Karpas-422 (cell line): Measurements from ENCODE around the gene NTS. TPM values are rescaled to one million over a fixed set of nuclear protein-coding genes. Genes with fewer than 3 reads are reported as not detected.

Experiments
- DNase-seq: peaks from one replicate; pipeline ENCODE4 v3.0.0-alpha.2; 2015
- H2AFZ ChIP-seq: fragments of 200-600 bp; sonication (generic); 2 replicates; pipeline ENCODE4 v1.6.1; 2014; ENCODE audit warnings: antibody characterized with exemption, low read length, mixed read lengths
- H3K27ac ChIP-seq: fragments of 200-600 bp; sonication (generic); 2 replicates; pipeline ENCODE4 v1.5.1; 2014; ENCODE audit warnings: mild to moderate bottlenecking, low read length, moderate library complexity
- H3K27me3 ChIP-seq: fragments of 200-600 bp; sonication (generic); 2 replicates; pipeline ENCODE4 v1.6.1; 2014; ENCODE audit warnings: low read length, mixed read lengths
- H3K36me3 ChIP-seq: fragments of 200-600 bp; sonication (generic); 2 replicates; pipeline ENCODE4 v1.6.1; 2014; ENCODE audit warnings: low read length, mixed read lengths; ENCODE audit not compliant: insufficient read depth
- H3K4me1 ChIP-seq: fragments of 200-600 bp; sonication (generic); 2 replicates; pipeline ENCODE4 v1.6.1; 2014; ENCODE audit warnings: mild to moderate bottlenecking, low read length, mixed read lengths
- H3K4me2 ChIP-seq: fragments of 200-600 bp; sonication (generic); 2 replicates; pipeline ENCODE4 v1.6.1; 2014; ENCODE audit warnings: low read length, low read depth, mild to moderate bottlenecking; ENCODE audit not compliant: poor library complexity, severe bottlenecking
- H3K4me3 ChIP-seq: fragments of 200-600 bp; sonication (generic); 2 replicates; pipeline ENCODE4 v1.5.1; 2014; ENCODE audit warnings: mild to moderate bottlenecking, antibody characterized with exemption, low read length, mixed read lengths
- H3K79me2 ChIP-seq: fragments of 200-600 bp; sonication (generic); 2 replicates; pipeline ENCODE4 v1.6.1; 2014; ENCODE audit warnings: mild to moderate bottlenecking, low read length, mixed read lengths
- H3K9ac ChIP-seq: fragments of 200-600 bp; sonication (generic); 2 replicates; pipeline ENCODE4 v1.6.0; 2014; ENCODE audit warnings: low read length
- H3K9me2 ChIP-seq: fragments of 200-600 bp; sonication (generic), shearing (Covaris generic); replicated peaks from 2 replicates; pipeline ENCODE4 v1.6.0; 2014; ENCODE audit warnings: mild to moderate bottlenecking, low read length, moderate library complexity; ENCODE audit not compliant: insufficient read depth
- H3K9me3 ChIP-seq: fragments of 300-700, 200-600 bp; sonication (generic); 2 replicates; pipeline ENCODE4 v1.6.1; 2014; ENCODE audit warnings: low read length, mixed read lengths
- H4K20me1 ChIP-seq: fragments of 200-600 bp; sonication (generic); 2 replicates; pipeline ENCODE4 v1.6.1; 2014; ENCODE audit warnings: mild to moderate bottlenecking, antibody characterized with exemption, low read length, low read depth; ENCODE audit not compliant: insufficient read depth
- total RNA-seq: library from RNA; depleted of rRNA; stranded (reverse); fragments of >200 nt; shearing (Covaris generic); gene quantifications from 2 replicates; pipeline ENCODE4 v1.2.3, GENCODE V29; 2014; ENCODE audit warnings: low replicate concordance; rRNA removed

Gene NTS, protein sequence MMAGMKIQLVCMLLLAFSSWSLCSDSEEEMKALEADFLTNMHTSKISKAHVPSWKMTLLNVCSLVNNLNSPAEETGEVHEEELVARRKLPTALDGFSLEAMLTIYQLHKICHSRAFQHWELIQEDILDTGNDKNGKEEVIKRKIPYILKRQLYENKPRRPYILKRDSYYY
- not detected in 2 replicates for total RNA-seq

DNA sequence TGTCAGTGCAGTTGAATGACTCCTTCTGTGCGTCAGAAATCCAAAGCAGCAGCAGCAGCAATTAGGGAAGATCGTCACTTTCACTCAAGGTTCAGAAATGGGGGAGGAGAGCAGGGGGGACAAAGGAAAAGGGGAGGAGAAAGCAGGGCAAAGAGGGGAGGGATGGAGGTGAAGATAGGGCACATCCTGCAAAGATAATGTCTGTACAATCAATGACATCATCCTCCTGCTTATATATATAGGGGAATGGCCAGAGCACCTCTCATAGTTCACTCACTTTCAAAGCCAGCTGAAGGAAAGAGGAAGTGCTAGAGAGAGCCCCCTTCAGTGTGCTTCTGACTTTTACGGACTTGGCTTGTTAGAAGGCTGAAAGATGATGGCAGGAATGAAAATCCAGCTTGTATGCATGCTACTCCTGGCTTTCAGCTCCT lies at the start of gene NTS:
TSS of gene NTS (plus strand) at position 265 of the 431 bp plus-strand sequence. CDS start at position 374, 109 bp downstream.
- H3K4me3 ChIP-seq: no peak within 1 kb of the TSS
- peak; percentile 62 for DNase-seq
- H2AFZ ChIP-seq: no peak within 1 kb of the TSS
- no peaks in the 10 kb centered on the region for H4K20me1 ChIP-seq
- no peaks in the 10 kb centered on the region for H3K27me3 ChIP-seq
- H3K36me3 ChIP-seq: no peaks in the 10 kb centered on the region
- no peak within 1 kb of the TSS for H3K4me2 ChIP-seq
- no peak within 1 kb of the TSS for H3K27ac ChIP-seq
- no peaks in the 10 kb centered on the region for H3K4me1 ChIP-seq
- no peaks in the 10 kb centered on the region for H3K9me2 ChIP-seq
- H3K9me3 ChIP-seq: no peaks in the 10 kb centered on the region
- no peaks in the 10 kb centered on the region for H3K79me2 ChIP-seq
- no peak within 1 kb of the TSS for H3K9ac ChIP-seq

DNA sequence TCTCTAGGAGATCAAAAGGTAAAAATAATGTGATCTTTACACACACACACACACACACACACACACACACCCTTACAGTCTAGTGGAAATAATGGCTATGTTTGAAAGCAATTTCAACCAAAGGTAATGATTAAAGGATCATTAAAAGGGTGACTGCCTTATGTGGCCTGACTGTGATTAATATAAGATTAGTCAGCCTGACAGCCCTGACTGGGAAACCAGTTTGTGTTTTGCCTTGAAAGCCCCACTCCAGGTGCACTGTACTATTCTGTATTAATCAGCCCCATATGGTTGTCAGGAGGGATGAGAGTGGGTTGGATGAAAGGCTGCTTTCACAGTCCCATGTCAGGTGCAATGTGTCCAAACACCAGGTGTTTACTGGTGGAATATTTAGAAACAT lies 48.3 kb upstream of the NTS start:
- H2AFZ ChIP-seq: no peak overlapping the region
- H3K4me1 ChIP-seq: no peaks in the 10 kb centered on the region
- H3K27ac ChIP-seq: no peak overlapping the region
- no peak overlapping the region for H3K4me2 ChIP-seq
- no peaks in the 10 kb centered on the region for H3K79me2 ChIP-seq
- H3K27me3 ChIP-seq: no peaks in the 10 kb centered on the region
- H3K9ac ChIP-seq: no peak overlapping the region
- no peak for DNase-seq
- no peak overlapping the region for H3K4me3 ChIP-seq
- no peaks in the 10 kb centered on the region for H3K36me3 ChIP-seq
- no peaks in the 10 kb centered on the region for H3K9me2 ChIP-seq
- no peaks in the 10 kb centered on the region for H3K9me3 ChIP-seq
- H4K20me1 ChIP-seq: no peaks in the 10 kb centered on the region

DNA sequence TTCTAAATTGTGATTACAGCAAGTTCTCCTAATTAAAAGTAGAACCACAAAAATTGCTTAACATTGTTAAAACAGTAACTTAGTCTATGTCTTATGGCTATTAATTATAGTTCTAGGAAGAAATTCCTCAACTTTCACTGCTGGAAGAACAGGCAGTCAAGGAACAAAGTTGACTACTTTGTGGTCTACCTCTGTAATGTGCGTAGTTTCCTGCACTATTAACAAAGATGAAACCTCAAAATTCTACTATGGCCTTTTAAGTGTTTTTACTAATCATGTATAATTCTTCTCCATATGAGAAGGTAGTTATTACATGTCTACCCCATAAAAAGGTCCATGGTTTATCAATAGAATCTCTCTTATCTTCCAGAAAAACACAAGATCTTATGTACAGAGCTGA lies 45.5 kb upstream of the NTS start:
- Histone ChIP-seq H3K4me3 (no peak overlapping the region), H3K9me2 (0 out of 2 replicates have a peak, but pooled peaks cover 3% of the 10 kb centered on the region), H2AFZ (no peak overlapping the region), H4K20me1 (no peaks in the 10 kb centered on the region), H3K4me1 (no peaks in the 10 kb centered on the region), H3K79me2 (no peaks in the 10 kb centered on the region), H3K9ac (no peak overlapping the region), H3K36me3 (no peaks in the 10 kb centered on the region), H3K9me3 (peaks cover 2% of the 10 kb centered on the region; the same call in 1 of the 2 replicates), H3K4me2 (no peak overlapping the region), H3K27ac (no peak overlapping the region), H3K27me3 (no peaks in the 10 kb centered on the region)
- no peak for DNase-seq

DNA sequence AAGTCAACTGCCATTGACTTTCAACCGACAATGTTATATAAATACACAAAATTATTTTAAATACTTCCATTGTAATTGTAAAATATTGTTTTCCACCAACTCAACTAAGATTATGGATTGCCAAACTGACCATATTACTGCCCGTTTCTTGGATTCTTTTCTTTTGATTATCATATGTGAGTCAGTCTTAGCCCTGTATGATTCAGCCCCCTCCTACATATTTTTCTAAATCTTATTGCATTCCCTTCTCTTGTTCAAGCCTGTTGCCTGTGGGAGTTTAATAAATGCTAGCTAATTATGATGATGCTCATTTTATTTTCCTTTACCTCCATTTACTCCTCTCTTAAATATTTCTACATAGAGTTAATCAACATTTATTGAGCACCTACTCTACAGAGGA lies 44.7 kb upstream of the NTS start:
- DNase-seq: no peak
- peaks cover 2% of the 10 kb centered on the region; the same call in 1 of the 2 replicates for H3K9me3 ChIP-seq
- H3K79me2 ChIP-seq: no peaks in the 10 kb centered on the region
- H3K4me2 ChIP-seq: no peak overlapping the region
- H3K27ac ChIP-seq: no peak overlapping the region
- 0 out of 2 replicates have a peak, but pooled peaks cover 3% of the 10 kb centered on the region for H3K9me2 ChIP-seq
- no peak overlapping the region for H2AFZ ChIP-seq
- no peaks in the 10 kb centered on the region for H3K27me3 ChIP-seq
- H3K36me3 ChIP-seq: no peaks in the 10 kb centered on the region
- H3K4me3 ChIP-seq: no peak overlapping the region
- H4K20me1 ChIP-seq: no peaks in the 10 kb centered on the region
- no peak overlapping the region for H3K9ac ChIP-seq
- no peaks in the 10 kb centered on the region for H3K4me1 ChIP-seq

DNA sequence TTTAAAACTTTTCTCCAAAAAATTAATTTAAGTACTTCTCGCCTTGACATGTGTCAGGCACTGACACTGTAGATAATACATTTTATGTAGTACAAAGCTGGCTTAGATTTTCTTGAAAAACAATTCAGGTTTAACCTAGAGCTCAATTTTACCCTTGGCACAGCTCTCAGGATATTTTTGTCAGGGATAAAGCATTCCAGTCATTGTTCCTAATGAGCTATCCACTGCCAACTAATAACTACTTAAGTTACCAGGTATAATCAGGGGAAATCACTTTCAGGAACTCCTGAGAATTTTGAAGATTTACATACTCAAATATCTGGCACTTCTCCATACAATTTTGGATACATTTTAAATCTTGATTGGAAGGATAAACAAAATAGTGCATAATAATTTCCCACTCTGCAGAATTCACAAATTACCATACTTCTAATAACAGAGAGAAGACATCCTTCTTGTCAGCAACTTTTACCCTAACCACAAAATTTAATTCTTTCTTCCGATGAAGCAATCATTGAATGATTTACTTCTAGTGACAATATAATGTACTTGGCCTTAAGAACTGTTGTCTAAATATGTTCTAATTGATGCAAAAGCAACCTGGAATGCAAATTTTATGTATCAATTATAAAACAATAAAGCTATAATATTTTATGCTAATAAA lies 42.6 kb upstream of the NTS start:
- Histone ChIP-seq H2AFZ (no peak overlapping the region), H3K27me3 (no peaks in the 10 kb centered on the region), H3K79me2 (no peaks in the 10 kb centered on the region), H3K36me3 (no peaks in the 10 kb centered on the region), H3K4me3 (no peak overlapping the region), H3K27ac (no peak overlapping the region), H3K9me2 (0 out of 2 replicates have a peak, but pooled peaks cover 3% of the 10 kb centered on the region), H3K4me2 (no peak overlapping the region), H4K20me1 (no peaks in the 10 kb centered on the region), H3K4me1 (no peaks in the 10 kb centered on the region), H3K9me3 (peaks cover 2% of the 10 kb centered on the region; the same call in 1 of the 2 replicates), H3K9ac (no peak overlapping the region)
- no peak for DNase-seq

DNA sequence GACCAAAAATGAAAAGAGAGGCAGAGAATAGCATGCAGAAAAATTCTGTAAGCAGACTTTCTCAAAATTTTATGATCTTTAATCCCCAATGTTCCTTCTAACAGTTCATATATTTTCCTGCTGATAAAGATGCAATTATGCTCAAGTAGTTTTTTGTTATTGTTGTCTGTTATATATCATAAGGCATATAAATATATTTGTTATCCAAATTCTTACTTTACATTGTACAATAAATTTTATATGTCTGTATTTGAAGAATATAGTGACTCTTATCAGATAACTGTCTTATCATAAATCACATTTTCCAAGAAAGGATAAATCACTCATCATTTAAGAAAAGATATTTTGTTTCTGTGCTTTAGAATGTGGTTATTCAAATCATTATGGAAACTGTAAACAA lies 40.5 kb upstream of the NTS start:
- H3K4me2 ChIP-seq: no peak overlapping the region
- no peaks in the 10 kb centered on the region for H3K79me2 ChIP-seq
- no peaks in the 10 kb centered on the region for H3K36me3 ChIP-seq
- H4K20me1 ChIP-seq: no peaks in the 10 kb centered on the region
- no peak overlapping the region for H3K9ac ChIP-seq
- H3K9me2 ChIP-seq: 0 out of 2 replicates have a peak, but pooled peaks cover 3% of the 10 kb centered on the region
- H3K4me3 ChIP-seq: no peak overlapping the region
- no peak for DNase-seq
- no peaks in the 10 kb centered on the region for H3K27me3 ChIP-seq
- peaks cover 2% of the 10 kb centered on the region; the same call in 1 of the 2 replicates for H3K9me3 ChIP-seq
- no peak overlapping the region for H2AFZ ChIP-seq
- no peak overlapping the region for H3K27ac ChIP-seq
- no peaks in the 10 kb centered on the region for H3K4me1 ChIP-seq

DNA sequence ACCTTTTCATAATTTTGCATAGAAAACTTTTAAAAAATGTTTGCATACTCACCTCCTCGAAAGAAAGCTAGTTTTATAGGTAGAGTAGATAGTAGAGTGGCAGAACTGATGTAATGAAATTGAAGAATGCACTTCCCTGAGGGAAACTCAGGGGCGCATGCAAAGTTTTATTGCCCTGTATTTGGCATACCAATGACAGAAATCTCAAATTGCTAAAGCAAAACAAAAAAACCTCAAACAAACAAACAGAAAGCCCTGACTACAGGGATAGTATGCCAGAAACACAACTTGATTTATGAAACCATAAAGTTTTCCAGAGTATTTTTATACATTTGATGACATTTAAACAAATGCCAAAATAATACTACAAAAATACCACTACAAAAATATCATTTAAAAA lies 39.7 kb upstream of the NTS start:
- Histone ChIP-seq H3K27ac (no peak overlapping the region), H3K36me3 (no peaks in the 10 kb centered on the region), H3K4me3 (no peak overlapping the region), H4K20me1 (no peaks in the 10 kb centered on the region), H3K9ac (no peak overlapping the region), H3K4me1 (no peaks in the 10 kb centered on the region), H3K4me2 (no peak overlapping the region), H2AFZ (no peak overlapping the region), H3K9me2 (0 out of 2 replicates have a peak, but pooled peaks cover 3% of the 10 kb centered on the region), H3K79me2 (no peaks in the 10 kb centered on the region), H3K9me3 (peaks cover 2% of the 10 kb centered on the region; the same call in 1 of the 2 replicates), H3K27me3 (no peaks in the 10 kb centered on the region)
- DNase-seq: no peak

DNA sequence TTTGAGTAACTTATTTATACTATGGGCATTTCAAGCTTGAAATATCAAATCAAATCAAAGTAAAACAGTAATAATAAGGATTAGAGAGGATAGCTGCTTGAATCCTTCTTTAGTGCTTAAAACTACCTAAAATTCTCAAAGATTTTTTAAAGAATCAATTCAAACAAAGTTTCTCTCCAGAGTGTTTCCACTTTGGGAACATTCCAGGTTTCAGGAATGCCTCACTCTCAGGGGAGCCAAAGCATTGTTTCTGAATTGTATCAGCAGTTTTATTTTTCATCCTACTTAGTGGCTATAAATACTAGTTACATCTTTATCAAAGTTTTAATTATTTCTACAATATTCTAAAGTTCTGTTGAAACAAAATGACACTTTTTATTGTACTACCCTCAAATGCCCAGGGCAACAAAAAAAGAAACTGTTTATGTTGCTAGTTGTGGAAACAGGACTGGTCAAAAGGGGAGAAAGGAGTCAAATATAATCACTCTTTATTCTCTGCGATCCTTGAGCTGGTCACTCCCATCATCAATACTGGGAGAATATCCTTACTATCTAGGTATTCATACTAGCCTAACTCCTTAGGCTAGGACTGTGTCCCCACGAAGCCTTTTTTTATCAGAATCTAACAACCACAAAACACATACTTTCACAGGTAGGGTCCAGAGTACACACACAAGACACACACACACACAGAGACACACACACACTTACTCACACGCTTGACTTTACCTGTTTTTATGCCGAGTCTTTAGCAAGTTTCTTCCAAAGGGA lies 38.5 kb upstream of the NTS start:
- H3K27ac ChIP-seq: no peak overlapping the region
- DNase-seq: no peak
- no peaks in the 10 kb centered on the region for H3K4me1 ChIP-seq
- 0 out of 2 replicates have a peak, but pooled peaks cover 3% of the 10 kb centered on the region for H3K9me2 ChIP-seq
- H3K36me3 ChIP-seq: no peaks in the 10 kb centered on the region
- H3K4me2 ChIP-seq: no peak overlapping the region
- H3K27me3 ChIP-seq: no peaks in the 10 kb centered on the region
- no peak overlapping the region for H2AFZ ChIP-seq
- H3K4me3 ChIP-seq: no peak overlapping the region
- H3K9ac ChIP-seq: no peak overlapping the region
- peaks cover 2% of the 10 kb centered on the region; the same call in 1 of the 2 replicates for H3K9me3 ChIP-seq
- H4K20me1 ChIP-seq: no peaks in the 10 kb centered on the region
- no peaks in the 10 kb centered on the region for H3K79me2 ChIP-seq
